AG10803 (cell line): Measurements from ENCODE around the gene KIAA0753.

ENCODE experiments used
- DNase-seq: peaks from one replicate; pipeline ENCODE4 v3.0.0; 2010; ENCODE audit warnings: low read depth
- H3K4me3 ChIP-seq: 2 replicates; pipeline ENCODE4 v1.5.1; 2011; ENCODE audit warnings: mild to moderate bottlenecking, low read length, control low read depth
- CTCF ChIP-seq: conservative IDR thresholded peaks from 2 replicates; pipeline ENCODE4 v1.5.1; 2011; ENCODE audit warnings: mild to moderate bottlenecking, low read length, control low read depth, inconsistent platforms

The KIAA0753 gene

GRCh38 chr17:6640536-6641246, at the start of gene KIAA0753, which contains the start of gene TXNDC17:
TSS of gene KIAA0753 (minus strand) at chr17:6640711. CDS start at chr17:6635103, 5,608 bp downstream.
TSS of gene TXNDC17 (plus strand) at chr17:6641060. CDS start at chr17:6641083, 23 bp downstream.
- no peak for TF ChIP-seq CTCF
- peak within 1 kb of the TSS; percentile 97 for H3K4me3 ChIP-seq
- peak; percentile 92 for DNase-seq

- no peak for TF ChIP-seq CTCF
- no peak overlapping the region for H3K4me3 ChIP-seq
- no peak for DNase-seq
Measured at GRCh38 chr17:6688944-6689343, 48.4 kb upstream of the KIAA0753 start.

DNA sequence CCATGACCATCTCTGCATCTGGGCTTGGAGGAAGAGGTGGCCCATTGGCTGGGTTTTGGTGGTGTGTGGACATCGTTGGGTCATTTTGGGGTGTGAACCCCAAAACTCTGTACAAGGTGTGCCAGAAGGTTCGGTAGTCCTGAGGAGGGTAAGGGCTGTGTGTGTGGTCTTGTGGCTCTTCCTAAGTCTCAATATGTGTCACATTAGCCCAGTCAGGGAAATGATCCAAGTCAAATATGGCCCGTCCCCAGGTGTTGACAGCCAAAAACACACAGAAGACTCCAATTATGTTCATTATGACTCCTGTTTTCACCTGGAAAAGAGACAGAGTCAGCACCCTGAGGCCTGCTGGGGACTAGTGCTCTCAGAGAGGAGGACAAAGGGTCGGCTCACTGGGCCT, 45.5 kb upstream of the KIAA0753 start:
- no peak for DNase-seq
- TF ChIP-seq CTCF = no peak
- H3K4me3 ChIP-seq = no peak overlapping the region

DNA sequence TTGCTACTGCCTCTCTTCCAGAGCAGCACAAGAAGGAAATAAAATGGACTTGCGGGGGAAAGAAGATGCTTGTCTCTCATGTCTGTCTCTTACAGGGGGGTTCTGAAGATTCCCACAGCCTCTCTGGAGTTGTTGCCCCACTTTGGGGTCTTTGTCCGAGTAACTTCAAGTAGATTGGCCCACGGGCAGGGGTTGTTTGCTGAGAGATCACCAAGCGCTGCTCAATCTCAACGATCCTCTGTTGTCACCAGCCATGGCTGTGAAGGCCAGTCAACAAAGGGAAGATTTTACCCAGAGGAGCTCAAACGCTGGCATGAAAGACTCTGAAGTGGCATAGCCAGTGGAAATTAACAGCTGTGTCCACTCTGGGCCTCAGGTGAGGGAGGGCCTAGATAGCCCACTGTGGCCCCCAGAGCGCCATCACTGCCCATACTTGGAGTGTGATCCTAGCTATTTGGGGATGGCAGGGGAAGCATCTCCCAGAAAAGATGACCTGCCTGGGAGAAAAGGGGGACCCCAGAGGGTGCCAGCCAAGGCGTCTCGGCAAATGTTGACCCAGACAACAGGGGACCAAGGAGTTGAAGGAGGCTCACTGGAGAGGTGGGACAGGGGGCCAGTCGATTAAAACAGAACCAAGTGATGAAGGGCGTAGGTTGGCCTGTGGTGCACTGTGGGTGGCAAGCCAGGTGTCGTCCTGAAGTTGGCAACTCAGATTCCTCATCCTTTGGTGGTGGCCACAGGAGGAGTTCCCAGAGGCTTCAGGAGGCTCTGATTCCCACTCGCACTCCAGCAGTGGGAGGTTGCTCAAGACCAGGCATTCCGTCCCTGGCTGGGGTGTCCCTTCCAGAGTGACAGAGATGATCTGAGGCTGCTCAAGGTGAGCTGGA, 44.6 kb upstream of the KIAA0753 start:
- no peak overlapping the region for H3K4me3 ChIP-seq
- no peak for DNase-seq
- TF ChIP-seq CTCF = no peak

DNA sequence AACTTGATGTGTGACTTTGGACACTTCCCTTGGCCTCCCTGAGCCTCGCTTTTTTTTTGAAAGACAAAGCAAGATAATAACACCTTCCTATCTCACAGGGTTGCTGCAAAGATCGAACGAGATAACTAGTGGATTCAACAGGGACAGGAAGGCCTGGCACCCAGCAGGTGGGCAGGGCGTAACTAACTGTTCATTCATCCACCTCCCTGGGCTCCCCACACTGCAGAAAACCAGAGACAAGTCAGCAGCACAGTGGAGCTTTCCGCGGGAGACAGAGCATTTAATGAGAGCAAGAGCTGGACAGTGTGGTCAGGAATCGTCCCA, 43.9 kb upstream of the KIAA0753 start:
- DNase-seq = no peak
- no peak overlapping the region for H3K4me3 ChIP-seq
- no peak for TF ChIP-seq CTCF

- no peak for DNase-seq
- TF ChIP-seq CTCF = no peak
- H3K4me3 ChIP-seq = no peak overlapping the region
Measured at GRCh38 chr17:6683730-6684459, 43.4 kb upstream of the KIAA0753 start.
